ENCODE measurements around the gene UROD.
A peak's percentile ranks its signal among the peaks of the same experiment; 100 is the strongest.
"Not testable (repeated sequence)": the region's sequence is repeated elsewhere in the genome, so short reads cannot be mapped to it uniquely, and the experiment has no call there.

Gene UROD

DNA sequence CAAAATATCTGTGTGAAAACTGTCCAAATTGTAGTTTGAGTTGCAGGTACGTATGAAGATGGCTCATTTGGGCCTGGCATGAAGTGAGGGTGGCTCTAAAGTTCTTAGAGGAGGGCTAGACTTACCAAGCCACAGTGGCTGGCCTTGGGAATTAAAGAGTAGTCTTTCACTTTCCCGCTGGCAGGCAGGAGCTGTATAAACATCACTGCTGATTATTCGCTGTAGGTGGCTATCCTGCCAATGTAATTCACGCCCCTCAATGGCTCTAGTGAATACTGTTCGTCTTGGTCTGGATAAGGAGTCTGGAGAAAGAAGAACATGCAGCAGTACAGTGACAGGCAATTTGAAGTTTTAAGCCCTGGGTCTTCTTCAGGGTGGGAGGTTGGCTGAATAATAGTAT, 31.0 kb downstream of the UROD start:
- DNase-seq, result no peak

DNA sequence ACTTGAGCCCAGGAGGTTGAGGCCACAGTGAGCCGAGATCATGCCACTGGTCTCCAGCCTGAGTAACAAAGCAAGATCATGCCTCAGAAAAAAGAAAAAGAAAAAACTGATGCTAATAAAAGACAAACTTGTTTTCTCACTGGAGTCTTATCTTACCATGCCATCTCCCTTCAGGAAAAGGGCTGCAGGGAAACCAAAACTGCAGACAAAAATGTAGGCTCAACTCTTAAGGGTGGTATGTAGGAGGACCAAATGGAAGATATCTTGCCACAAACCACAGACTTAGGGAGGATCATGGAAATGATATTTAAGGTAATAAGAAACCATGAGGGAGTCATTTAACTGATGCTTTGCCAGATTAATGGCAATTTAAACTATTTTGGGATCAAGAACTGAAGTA, 32.9 kb downstream of the UROD start:
- DNase-seq, result no peak

DNA sequence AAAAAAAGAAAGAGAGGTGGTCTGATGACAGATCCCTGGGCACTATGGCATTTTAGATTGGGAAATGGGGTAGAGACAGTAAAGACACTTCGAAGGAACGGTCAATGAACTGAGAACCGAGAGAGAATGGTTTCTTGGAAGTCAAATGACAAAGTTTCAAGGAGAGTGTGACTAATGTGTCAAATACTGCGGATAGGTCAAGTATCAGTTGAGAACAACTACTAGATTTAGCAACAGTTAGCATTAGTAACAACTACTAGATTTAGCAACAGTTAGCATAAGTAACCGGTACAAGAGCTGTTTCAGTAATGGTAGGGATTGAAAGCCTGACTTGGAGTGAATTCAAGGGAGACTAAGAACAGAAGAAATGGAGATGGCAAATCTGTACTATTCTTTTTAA, 35.0 kb downstream of the UROD start:
- DNase-seq, result no peak

DNA sequence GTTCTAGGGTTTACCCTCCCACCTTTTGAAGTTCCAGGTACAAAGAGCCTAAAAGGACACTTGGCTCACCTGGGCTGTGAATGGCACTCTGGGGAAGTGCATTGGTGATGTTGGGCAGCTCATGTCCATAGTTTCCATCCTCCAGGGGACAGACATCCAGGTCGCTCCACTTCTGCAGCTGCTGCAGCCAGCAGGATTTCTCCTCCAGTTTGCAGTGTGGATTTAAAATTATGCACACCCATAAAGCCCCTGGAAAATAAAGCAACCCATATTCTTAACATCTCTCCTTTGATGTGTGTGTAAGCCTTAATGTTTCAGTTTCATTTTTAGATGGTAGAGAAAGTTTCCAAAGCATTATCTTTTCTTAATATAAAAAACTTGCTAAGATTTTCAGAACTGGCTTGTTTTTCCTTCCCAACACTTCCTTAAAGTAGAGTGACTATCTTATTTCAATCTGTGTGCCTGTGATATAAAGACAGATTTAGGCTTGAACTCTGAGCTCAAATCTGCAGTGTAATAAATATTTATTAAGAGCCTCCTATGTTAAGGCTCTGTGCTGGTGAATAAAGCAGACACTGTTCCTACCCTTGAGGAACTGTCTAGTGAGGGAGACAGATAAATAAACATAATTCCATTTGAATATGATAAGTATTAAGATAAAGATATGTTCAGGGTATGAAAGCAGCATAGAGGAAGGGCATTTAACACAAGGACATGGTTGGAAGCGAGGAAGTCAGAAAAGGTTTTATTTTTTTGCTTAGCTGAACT, 39.1 kb downstream of the UROD start:
- peak in 1 of 2 donors; percentile 3 for DNase-seq

DNA sequence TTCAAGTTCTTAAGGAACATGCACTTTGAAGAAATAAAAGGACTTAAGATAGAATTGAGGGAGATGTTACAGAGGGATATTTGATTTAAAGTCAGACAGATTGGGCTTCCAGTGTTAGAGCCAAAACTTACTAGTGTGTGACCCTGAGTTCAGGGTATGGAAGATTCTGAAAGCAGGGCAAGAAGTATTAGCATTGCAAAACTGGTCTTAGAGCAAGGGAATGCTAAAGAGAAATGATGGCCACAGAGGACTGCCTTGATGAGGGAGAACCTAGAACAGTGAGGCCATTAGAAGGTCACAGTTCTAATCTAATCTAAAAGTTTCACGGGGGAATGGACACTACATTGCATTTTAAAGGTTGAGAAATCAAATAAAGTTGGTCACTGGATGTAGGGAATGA, 45.5 kb downstream of the UROD start:
- no peak for DNase-seq

DNA sequence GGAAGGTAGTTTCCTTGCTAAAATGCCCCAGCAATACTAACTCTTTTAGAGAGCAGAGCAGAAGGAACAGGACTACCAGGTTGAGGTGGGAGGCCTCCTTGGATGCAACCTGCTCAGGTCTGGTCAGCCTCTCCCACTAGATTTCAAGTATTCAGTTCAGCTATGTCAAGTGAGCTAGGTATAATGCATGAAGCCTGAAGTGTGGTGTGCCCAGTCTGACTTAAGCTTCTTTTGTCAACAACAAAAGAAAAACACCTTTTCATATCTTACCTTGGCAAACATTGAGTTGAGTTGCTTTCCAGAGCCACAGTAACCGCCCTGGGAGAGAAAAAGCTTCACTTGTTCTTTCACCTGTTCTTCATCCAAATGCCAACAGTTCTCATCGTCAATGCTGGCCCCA, 47.8 kb downstream of the UROD start:
- DNase-seq, result no peak

DNA sequence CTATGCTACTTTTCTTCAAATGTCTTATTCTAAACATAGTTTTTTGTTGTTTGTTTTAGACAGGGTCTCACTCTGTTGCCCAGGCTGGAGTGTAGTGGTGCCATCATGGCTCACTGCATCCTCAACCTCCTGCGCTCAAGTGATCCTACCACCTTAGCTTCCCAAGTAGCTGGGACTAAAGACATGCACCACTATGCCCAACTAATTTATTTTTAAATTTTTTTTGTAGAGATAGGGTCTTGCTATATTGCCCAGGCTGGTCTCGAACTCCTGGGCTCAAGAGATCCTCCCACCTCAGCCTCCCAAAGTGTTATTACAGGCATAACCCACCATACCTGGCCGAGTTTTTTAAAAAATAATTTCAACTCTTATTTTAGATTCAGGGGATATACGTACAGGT, 50.4 kb downstream of the UROD start:
- DNase-seq, result not testable (repeated sequence)

DNA sequence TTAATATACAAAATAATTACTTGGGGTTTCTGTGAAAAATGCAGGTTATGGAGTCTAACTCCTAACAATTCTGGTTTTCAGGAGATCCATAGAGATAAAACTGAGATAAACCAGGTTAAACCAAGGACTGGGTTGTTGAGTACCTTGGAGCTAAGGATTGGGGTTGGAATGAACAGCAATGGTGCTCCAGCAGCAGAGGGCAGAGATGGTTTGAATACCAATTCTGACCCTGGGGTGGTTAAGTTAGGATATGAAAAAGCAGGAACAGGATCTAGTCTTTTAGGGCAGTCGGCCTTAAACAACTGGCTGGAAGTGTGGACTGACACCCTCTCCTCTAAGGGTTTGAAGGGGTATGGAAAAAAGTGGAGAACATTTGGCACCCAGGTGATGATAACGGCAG, 53.0 kb downstream of the UROD start:
- no peak for DNase-seq

Data from bone marrow (tissue), 2 donors.